Esophagus (tissue), 2 donors: ENCODE data around the gene CNTFR. TPM values are rescaled to one million over a fixed set of nuclear protein-coding genes. Genes with fewer than 3 reads are reported as not detected.

Source experiments
- H3K27ac ChIP-seq, 2 donors: one replicate each; pipeline ENCODE4 v1.5.1; 2013; ENCODE audit warnings: low read depth in 2 of 2, mild to moderate bottlenecking in 2 of 2, inconsistent platforms in 1 of 2, low read length in 1 of 2, moderate library complexity in 1 of 2
- H3K27me3 ChIP-seq, 2 donors: one replicate each; pipeline ENCODE4 v1.6.1; 2013; ENCODE audit warnings: low read length in 2 of 2, control low read depth in 1 of 2, mild to moderate bottlenecking in 1 of 2; ENCODE audit not compliant: insufficient read depth in 2 of 2, control insufficient read depth in 1 of 2
- H3K36me3 ChIP-seq, 2 donors: one replicate each; pipeline ENCODE4 v1.6.1; 2013; ENCODE audit warnings: low read length in 1 of 2; ENCODE audit not compliant: control insufficient read depth in 2 of 2, insufficient read depth in 2 of 2
- H3K4me1 ChIP-seq, 2 donors: one replicate each; pipeline ENCODE4 v1.6.1; 2013; ENCODE audit warnings: low read length in 1 of 2; ENCODE audit not compliant: control insufficient read depth in 2 of 2, insufficient read depth in 2 of 2
- H3K4me3 ChIP-seq, 2 donors: one replicate each; pipeline ENCODE4 v1.5.1; 2013; ENCODE audit warnings: low read length in 2 of 2, mild to moderate bottlenecking in 2 of 2, low read depth in 1 of 2, moderate library complexity in 1 of 2
- H3K9me3 ChIP-seq, 2 donors: one replicate each; pipeline ENCODE4 v1.6.1; 2013; ENCODE audit warnings: mild to moderate bottlenecking in 2 of 2, low read depth in 1 of 2, low read length in 1 of 2, moderate library complexity in 1 of 2; ENCODE audit not compliant: control insufficient read depth in 2 of 2, insufficient read depth in 1 of 2
- WGBS, 2 donors: extraction: QIAGEN DNeasy Blood & Tissue Kit; methylation state at CpG; one replicate each; pipeline ENCODE4 v1.1.7; 2013; 5-methylcytosine and 5-hydroxymethylcytosine counted together
- polyA plus RNA-seq, 2 donors: library from polyadenylated mRNA; stranded (reverse); fragments of 200-250 nt; gene quantifications; one replicate each; pipeline ENCODE4 v1.2.3, GENCODE V29; 2013
- donor health status: healthy with polysubstance abuse.
- donor health status: Bipolar disorder and iron deficiency.

CNTFR gene
- polyA plus RNA-seq, 2 donors, result 0.22 to 0.54 TPM

- 88 to 92% methylated on average over 19 to 20 of the region's 20 CpGs for WGBS, 2 donors
- no peaks in the 10 kb centered on the region for H3K27me3 ChIP-seq
- H3K9me3 ChIP-seq, result no peaks in the 10 kb centered on the region
- H3K27ac ChIP-seq, result no peak overlapping the region
- H3K4me3 ChIP-seq, result no peak overlapping the region
- no peaks in the 10 kb centered on the region for H3K36me3 ChIP-seq
- no peaks in the 10 kb centered on the region for H3K4me1 ChIP-seq
These were observed 37.5 kb downstream of the CNTFR start for GRCh38 chr9:34551751-34552605.

GRCh38 chr9:34550681-34551270, 38.7 kb downstream of the CNTFR start:
- Histone ChIP-seq H3K4me3 (no peak overlapping the region), H3K4me1 (no peaks in the 10 kb centered on the region), H3K27me3 (no peaks in the 10 kb centered on the region), H3K27ac (no peak overlapping the region), H3K9me3 (no peaks in the 10 kb centered on the region), H3K36me3 (no peaks in the 10 kb centered on the region)
- 84 to 86% methylated on average over 5 of the region's 5 CpGs for WGBS, 2 donors

GRCh38 chr9:34550016-34550680, 39.4 kb downstream of the CNTFR start:
- H3K27me3 ChIP-seq, result no peaks in the 10 kb centered on the region
- H3K36me3 ChIP-seq, result no peaks in the 10 kb centered on the region
- no peaks in the 10 kb centered on the region for H3K9me3 ChIP-seq
- no peaks in the 10 kb centered on the region for H3K4me1 ChIP-seq
- H3K27ac ChIP-seq, result no peak overlapping the region
- H3K4me3 ChIP-seq, result no peak overlapping the region
- 81 to 84% methylated on average over 12 of the region's 12 CpGs for WGBS, 2 donors

GRCh38 chr9:34549407-34549732, 40.2 kb downstream of the CNTFR start:
- Histone ChIP-seq H3K4me3 (no peak overlapping the region), H3K36me3 (no peaks in the 10 kb centered on the region), H3K9me3 (no peaks in the 10 kb centered on the region), H3K27me3 (no peaks in the 10 kb centered on the region), H3K4me1 (no peaks in the 10 kb centered on the region), H3K27ac (no peak overlapping the region)
- WGBS, 2 donors, result 76 to 89% methylated on average over 5 of the region's 5 CpGs

GRCh38 chr9:34547960-34548611, 41.4 kb downstream of the CNTFR start:
- Histone ChIP-seq H3K9me3 (no peaks in the 10 kb centered on the region), H3K4me3 (no peak overlapping the region), H3K27ac (no peak overlapping the region), H3K36me3 (no peaks in the 10 kb centered on the region), H3K27me3 (no peaks in the 10 kb centered on the region), H3K4me1 (no peaks in the 10 kb centered on the region)
- WGBS, 2 donors, result 13 to 15% methylated on average over 13 of the region's 13 CpGs

DNA sequence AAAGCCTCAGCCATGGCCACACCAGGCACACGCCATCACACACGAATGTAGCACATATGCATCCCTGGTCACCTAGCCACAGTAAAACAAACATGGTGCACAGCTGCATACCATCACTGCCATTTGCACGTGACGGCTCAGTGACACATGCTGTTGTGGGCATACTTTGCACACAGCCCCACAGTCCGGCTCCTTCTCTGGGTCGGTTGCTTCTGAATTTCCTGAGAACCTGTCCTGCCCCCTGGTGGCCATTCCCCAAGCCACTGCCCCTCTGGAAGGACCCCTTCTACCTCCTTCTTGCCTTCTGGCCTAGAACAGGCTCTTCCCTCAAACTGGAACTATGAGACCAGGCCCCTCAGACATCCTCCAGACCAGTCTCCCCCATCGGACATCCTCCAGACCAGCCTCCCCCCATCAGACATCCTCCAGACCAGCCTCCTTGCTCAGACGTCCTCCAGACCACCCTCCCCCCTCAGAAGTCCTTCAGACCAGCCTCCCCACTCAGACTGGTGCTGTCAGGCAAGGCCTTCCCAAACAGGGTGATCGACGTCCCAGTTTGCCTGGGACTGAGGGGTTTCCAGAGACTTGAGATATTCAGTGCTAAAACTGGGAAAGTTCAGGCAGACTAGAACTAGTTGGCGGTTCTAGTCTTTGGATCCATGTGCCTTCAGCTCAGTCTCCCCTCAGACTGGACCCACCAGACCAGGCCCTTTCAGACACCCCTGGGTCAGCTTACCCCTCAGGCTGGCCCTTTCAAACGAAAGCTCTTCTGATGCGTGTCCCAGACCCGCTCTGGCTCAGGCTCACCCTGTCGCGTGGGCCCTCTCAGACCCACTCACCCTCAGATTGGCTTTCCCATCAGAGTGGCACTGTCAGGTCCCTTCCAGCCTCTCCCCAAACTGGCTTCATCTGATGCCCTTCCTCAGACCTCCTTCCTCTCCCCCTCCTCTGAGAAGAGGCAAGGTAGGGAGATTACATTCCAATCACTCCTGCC, 42.4 kb downstream of the CNTFR start:
- 61 to 62% methylated on average over 16 of the region's 16 CpGs for WGBS, 2 donors
- Histone ChIP-seq H3K9me3 (peaks cover 0 to 1% of the 10 kb centered on the region in 2 donors), H3K4me3 (no peak overlapping the region), H3K27me3 (no peaks in the 10 kb centered on the region), H3K27ac (no peak overlapping the region), H3K4me1 (no peaks in the 10 kb centered on the region), H3K36me3 (no peaks in the 10 kb centered on the region)

GRCh38 chr9:34546102-34546833, 43.3 kb downstream of the CNTFR start:
- H3K36me3 ChIP-seq, result no peaks in the 10 kb centered on the region
- H3K27ac ChIP-seq, result no peak overlapping the region
- peaks cover 0 to 2% of the 10 kb centered on the region in 2 donors for H3K9me3 ChIP-seq
- no peak overlapping the region for H3K4me3 ChIP-seq
- H3K4me1 ChIP-seq, result no peaks in the 10 kb centered on the region
- 80 to 83% methylated on average over 7 of the region's 7 CpGs for WGBS, 2 donors
- no peaks in the 10 kb centered on the region for H3K27me3 ChIP-seq

DNA sequence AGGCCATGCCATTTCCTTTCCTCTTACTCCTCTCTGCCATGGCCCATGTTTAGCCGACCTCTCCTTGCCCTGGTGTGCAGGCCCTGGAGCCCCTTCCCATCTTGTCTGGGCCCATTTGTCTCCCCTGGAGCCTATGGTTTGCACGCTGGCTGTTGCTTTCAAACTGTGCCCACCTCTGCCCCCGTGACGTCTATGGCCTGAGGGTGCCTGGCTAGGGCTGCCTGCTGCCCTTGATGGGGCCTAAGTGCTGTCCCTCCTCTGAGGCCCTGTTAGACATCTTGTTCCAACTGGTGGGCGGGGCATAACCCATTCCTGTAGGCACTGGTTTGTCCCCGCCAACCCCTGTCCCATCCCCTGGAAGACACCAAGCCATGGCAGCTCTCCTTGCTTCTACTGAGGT, 44.0 kb downstream of the CNTFR start:
- 89% methylated on average over 6 of the region's 6 CpGs for WGBS, 2 donors
- Histone ChIP-seq H3K36me3 (no peaks in the 10 kb centered on the region), H3K4me1 (no peaks in the 10 kb centered on the region)

More for the DNA sequence above, 44.0 kb downstream of the CNTFR start:
- H3K27me3 ChIP-seq, result no peaks in the 10 kb centered on the region
- peaks cover 0 to 2% of the 10 kb centered on the region in 2 donors for H3K9me3 ChIP-seq
- H3K4me3 ChIP-seq, result no peak overlapping the region
- no peak overlapping the region for H3K27ac ChIP-seq
